ENCODE data around the gene HTR4. TPM values are rescaled to one million over a fixed set of nuclear protein-coding genes. Genes with fewer than 3 reads are reported as not detected.
A peak's percentile ranks its signal among the peaks of the same experiment; 100 is the strongest.

The HTR4 gene
- 0.27 to 0.41 TPM (median 0.33 TPM) in 3 replicates for total RNA-seq

DNA sequence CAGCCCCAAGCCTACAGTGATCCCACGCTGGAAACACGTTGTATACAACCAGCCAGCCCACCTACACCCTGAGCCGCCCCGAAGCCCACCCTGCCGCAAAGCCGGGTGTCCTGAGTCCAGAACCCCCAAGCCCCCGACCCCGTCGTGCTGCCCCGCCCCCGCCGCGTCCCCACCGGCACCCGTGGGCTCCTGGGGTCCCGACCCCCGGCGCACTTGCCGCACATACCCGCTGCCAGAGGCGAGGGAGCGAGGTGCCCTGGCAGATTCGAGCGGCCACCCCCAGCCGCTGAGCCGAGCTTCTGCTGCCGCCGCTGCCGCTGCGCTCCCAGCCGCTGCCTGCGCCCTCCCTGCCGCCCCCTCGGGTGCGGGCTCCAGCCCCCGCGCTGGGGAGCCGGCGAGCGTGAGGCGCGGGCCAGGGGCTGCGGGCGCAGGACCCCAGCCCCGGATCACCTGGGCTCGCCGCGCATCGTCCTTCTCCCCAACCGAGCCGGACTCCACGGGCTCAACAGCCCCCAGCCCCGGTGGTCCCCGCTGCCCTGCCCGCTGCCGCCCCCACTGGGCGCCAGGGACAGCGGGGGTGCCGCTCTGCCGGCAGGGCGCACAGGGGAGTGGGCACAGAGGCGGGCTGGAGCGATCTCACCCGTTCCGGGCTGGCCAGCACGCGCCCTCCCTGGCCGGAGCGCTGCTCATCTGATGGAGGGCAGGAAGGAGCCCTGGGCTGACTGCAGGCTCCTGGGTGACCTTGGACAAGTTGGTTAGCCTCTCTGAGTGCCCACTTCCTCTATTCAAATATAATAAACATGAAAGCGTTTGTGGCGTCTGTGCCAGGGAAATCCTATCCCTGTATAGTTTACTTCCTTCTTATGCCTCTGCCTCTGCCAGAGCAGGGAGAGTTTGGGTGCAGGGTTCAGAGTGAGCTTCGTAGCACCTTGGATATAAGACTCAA lies at the start of gene HTR4:
Gene HTR4, minus strand, starts transcription at position 692 of the 946 bp plus-strand sequence. CDS start 17,513 bp downstream, outside the sequence.
- H3K36me3 Mint-ChIP-seq = no peaks in the 10 kb centered on the region
- no peak within 1 kb of the TSS for H3K27ac Mint-ChIP-seq
- TF ChIP-seq CTCF (IDR thresholded peaks at IDR 0.05; ENCODE audit: unreplicated experiment) = no peak
- DNase-seq (ENCODE audit: low spot score in 2 of 2, unreplicated experiment in 2 of 2) = no peak
- H3K27me3 Mint-ChIP-seq (ENCODE audit: low read depth) = peaks cover 80% of the 10 kb centered on the region
- H3K4me1 Mint-ChIP-seq = peaks cover 3% of the 10 kb centered on the region
- H3K9me3 Mint-ChIP-seq = no peaks in the 10 kb centered on the region
- peak within 1 kb of the TSS; percentile 55 for H3K4me3 Mint-ChIP-seq

GRCh38 chr5:148702019-148702596 lies 47.8 kb upstream of the HTR4 start:
- TF ChIP-seq CTCF (IDR thresholded peaks at IDR 0.05; ENCODE audit: unreplicated experiment) = no peak
- Mint-ChIP-seq H3K4me1 (no peaks in the 10 kb centered on the region), H3K9me3 (peaks cover 33% of the 10 kb centered on the region), H3K4me3 (no peak overlapping the region), H3K36me3 (no peaks in the 10 kb centered on the region), H3K27me3 (ENCODE audit: low read depth) (no peaks in the 10 kb centered on the region), H3K27ac (no peak overlapping the region)
- no peak for DNase-seq (ENCODE audit: low spot score in 2 of 2, unreplicated experiment in 2 of 2)

- no peak for DNase-seq (ENCODE audit: low spot score in 2 of 2, unreplicated experiment in 2 of 2)
- H3K9me3 Mint-ChIP-seq = peaks cover 21% of the 10 kb centered on the region
- no peaks in the 10 kb centered on the region for H3K36me3 Mint-ChIP-seq
- no peak for TF ChIP-seq CTCF (IDR thresholded peaks at IDR 0.05; ENCODE audit: unreplicated experiment)
- H3K27me3 Mint-ChIP-seq (ENCODE audit: low read depth) = no peaks in the 10 kb centered on the region
- no peak overlapping the region for H3K27ac Mint-ChIP-seq
- H3K4me3 Mint-ChIP-seq = no peak overlapping the region
- H3K4me1 Mint-ChIP-seq = no peaks in the 10 kb centered on the region
These were observed 44.7 kb upstream of the HTR4 start for GRCh38 chr5:148699028-148699427.

GRCh38 chr5:148697809-148698196 lies 43.5 kb upstream of the HTR4 start:
- H3K36me3 Mint-ChIP-seq = no peaks in the 10 kb centered on the region
- no peak overlapping the region for H3K27ac Mint-ChIP-seq
- DNase-seq (ENCODE audit: low spot score in 2 of 2, unreplicated experiment in 2 of 2) = no peak
- no peaks in the 10 kb centered on the region for H3K4me1 Mint-ChIP-seq
- no peaks in the 10 kb centered on the region for H3K27me3 Mint-ChIP-seq (ENCODE audit: low read depth)
- H3K9me3 Mint-ChIP-seq = peaks cover 10% of the 10 kb centered on the region
- TF ChIP-seq CTCF (IDR thresholded peaks at IDR 0.05; ENCODE audit: unreplicated experiment) = no peak
- no peak overlapping the region for H3K4me3 Mint-ChIP-seq

DNA sequence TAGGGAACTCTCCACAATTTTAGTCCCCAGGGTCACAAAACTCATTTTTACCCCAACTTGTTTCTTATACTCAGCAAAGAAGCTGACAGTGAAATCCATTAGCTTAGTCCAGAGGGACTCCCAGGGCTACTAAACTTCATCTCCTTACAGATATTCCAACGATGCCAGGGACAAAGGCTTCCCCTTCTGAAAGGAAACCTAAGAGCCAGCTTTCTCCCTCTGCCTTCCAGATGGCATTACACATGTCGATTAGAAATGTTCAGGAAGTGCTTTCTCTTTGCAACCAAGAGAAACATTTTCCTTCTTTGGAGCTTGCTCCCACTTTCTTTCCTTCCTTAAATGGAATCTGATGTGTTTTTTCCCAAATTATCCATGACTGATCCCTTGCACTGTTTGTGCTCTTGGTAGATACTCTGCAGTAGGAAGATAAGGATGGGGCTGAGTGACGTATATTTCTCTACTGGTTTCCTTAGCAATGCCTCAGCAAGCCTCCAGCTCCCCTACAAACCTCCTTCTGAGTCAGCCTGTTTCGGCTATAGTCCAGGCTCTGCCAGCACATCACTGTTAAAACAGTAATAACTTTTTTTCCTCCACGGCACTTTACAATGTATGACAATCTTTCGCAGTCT lies 43.0 kb upstream of the HTR4 start:
- no peak for DNase-seq (ENCODE audit: low spot score in 2 of 2, unreplicated experiment in 2 of 2)
- Mint-ChIP-seq H3K36me3 (no peaks in the 10 kb centered on the region), H3K9me3 (peaks cover 8% of the 10 kb centered on the region), H3K27ac (no peak overlapping the region), H3K4me3 (no peak overlapping the region), H3K27me3 (ENCODE audit: low read depth) (no peaks in the 10 kb centered on the region), H3K4me1 (no peaks in the 10 kb centered on the region)
- TF ChIP-seq CTCF (IDR thresholded peaks at IDR 0.05; ENCODE audit: unreplicated experiment) = no peak
